NCI-H2029 (cell line): ENCODE measurements around the gene BOLA1.
"Not testable (repeated sequence)": the region's sequence is repeated elsewhere in the genome, so short reads cannot be mapped to it uniquely, and the experiment has no call there.

Experiments used
- DNase-seq: peaks from one replicate; lab custom pipeline; 2025; lab: John Stamatoyannopoulos, UW

The BOLA1 gene

DNA sequence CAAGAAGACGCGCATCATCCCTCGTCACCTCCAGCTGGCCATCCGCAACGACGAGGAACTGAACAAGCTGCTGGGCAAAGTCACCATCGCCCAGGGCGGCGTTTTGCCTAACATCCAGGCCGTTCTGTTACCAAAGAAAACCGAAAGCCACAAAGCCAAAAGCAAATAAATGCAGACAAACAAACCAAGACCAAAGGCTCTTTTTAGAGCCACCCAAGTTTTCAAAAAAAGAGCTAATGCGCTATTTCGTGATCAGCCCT lies 12.2 kb upstream of the BOLA1 start:
- not testable (repeated sequence) for DNase-seq

DNA sequence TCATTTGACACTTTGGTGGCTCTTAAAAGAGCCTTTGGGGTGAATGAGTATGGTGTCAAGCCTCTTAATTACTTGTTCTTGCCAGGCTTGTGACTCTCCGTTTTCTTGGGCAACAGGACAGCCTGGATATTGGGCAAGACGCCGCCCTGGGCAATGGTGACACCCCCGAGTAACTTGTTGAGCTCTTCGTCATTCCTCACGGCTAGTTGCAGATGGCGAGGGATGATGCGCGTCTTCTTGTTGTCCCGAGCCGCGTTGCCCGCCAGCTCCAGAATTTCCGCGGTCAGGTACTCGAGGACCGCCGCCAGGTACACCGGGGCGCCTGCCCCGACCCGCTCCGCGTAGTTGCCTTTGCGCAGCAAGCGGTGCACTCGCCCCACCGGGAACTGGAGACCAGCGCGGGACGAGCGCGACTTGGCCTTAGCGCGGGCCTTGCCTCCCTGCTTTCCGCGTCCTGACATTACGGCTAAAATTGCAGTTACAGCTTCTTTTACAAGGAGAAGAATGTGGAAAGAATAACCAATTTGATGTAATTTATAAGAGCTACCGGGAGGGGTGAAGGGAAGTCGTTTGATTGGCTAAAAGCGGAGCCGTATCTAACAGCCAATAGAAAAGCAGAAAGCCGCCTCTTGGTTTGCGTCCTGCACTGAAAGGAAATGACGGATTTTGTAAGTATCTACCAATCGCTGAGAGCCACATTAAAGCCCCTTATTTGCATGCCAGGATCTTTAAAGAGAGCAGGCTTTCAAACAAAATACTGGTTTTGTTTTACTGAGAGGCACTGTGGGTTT lies 11.7 kb upstream of the BOLA1 start:
- peak; percentile 96 for DNase-seq

DNA sequence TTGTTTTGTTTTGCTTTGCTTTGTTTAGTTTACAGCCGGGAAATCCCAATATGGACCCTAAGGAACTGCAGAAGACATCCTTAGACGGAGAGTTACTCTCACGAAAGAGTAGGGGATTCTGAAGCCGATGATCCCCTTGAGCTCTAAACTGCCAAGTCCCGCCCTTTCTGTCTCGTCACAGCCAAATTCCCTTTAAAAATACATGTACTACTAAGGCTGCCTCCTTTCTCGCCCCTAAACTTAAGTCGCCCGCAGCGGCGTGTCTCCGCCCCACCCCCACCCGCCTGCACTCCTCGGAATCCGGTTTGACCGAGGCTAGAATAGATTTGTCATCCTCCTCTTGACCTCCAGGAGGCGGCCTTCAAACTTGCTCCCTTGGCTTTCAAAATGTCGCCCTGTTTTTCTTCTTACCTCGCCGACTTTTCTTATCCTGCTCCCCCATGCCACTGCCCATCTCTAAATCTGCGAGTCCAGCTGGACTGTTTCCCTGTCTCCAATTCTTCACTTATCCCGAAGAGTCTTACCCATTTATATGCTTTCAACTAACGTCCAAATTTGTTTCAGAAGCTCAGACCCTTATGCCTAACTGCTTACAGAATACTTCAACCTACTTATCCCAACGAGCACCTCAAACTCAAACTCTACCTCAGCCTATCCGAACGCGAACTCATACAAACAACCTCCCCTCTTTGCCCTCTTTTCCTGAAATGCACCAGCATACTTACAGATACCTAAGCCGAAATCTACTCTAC lies 10.9 kb upstream of the BOLA1 start:
- peak; percentile 60 for DNase-seq

DNA sequence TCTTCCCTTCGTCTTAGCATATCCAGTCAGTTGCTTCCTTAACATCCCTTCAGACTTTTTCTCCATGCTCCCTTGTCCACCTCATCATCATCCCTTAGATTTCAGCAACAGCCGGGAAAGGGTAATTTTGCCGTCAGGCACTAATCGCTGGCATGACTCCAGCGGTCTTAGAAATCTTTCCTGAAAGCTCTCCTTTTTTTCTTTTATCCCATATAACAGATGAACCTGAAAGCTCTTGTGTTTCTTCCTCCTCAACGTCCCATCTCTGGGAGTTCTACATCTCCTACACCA lies 10.4 kb upstream of the BOLA1 start:
- DNase-seq = no peak

DNA sequence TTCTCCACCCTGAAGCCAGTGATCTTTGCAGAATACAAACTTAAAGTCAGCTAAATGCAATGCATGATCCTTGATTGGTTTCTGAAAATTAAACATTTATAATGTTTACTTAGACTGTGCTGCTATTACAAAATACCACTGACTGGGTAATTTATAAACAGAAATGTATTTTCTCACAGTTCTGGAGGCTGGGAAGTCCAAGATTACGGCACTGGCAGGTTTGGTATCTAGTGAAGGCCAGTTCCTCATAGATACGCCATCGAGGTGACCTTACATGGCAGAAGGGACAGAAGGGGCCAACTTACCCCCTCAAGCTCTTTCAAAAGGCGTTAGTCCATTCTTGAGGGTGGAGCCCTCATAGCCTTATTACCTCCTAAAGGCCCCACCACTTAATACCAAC lies 2.8 kb upstream of the BOLA1 start:
- no peak for DNase-seq

DNA sequence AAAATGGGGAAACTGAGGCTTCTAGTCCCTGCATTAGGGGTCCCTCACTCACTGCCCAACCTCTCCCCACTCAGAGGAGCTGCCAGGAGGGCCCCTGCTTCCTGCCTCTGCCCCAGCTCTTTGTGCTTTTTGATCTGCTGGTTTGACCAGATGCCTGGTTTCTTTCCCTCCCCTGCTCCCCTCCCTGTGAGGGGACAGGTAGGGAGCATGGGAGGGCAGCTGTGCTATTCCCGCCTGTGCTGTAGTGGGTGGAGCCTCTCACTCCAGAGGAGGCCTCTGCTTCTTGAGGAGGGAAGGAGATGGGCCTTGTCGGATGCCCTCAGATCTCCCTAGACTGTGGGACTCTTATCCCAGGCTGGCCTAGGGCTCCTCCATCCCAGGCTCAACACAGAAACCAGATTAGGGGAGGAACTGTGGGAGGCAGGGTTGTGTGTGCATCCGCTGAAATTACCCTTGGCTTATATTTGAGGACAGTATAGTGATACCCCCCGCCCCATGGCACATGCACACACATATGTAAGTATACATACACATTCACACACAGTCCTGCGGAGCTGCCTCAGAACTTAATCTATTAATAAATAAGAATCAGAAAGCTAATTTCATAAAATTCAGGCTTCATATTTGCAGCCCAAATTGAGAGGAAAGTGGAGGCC lies 4.6 kb downstream of the BOLA1 start:
- no peak for DNase-seq

DNA sequence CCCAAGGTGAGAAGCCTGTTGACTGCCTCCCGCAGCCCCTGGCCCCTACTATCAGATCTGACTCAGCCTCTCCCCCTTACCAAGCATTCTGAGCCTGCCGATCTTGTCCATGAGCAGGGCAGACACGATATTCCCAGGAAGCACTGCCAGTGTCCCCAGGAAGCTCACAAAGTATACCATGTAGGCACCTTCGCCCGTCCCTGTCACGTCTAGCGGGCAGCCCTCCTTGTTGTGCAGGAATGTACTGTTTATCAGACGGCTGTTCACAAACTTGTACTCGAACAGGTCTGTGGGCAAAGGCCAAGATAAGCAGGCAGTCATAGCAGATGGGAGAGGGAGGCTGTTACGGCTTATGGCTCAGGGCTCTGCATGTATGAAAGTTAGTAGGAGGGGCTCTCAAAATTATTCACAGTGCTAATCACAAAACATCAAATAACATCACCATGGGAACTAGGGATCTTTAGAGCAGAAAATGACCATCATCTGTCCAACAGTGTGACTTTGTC lies 7.3 kb downstream of the BOLA1 start:
- DNase-seq = no peak

DNA sequence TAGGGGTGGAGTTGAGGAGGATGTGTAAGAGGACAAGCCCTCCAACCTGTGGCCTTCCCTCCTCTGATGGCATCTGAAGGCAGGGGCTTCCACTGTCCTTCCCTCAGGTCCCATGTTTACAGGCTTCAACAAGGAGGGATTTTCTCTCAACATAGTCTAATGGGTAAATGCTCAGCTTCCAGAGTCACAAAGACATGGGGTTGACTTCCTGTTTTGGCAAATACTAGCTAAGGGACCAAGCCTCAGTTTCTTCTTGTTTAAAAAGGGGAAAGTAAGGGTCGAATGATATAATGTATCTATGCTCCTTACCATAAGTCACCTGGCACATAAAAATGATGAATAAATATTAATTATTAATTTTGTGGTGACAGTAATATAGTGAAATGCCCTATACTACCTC lies 15.2 kb downstream of the BOLA1 start:
- no peak for DNase-seq

DNA sequence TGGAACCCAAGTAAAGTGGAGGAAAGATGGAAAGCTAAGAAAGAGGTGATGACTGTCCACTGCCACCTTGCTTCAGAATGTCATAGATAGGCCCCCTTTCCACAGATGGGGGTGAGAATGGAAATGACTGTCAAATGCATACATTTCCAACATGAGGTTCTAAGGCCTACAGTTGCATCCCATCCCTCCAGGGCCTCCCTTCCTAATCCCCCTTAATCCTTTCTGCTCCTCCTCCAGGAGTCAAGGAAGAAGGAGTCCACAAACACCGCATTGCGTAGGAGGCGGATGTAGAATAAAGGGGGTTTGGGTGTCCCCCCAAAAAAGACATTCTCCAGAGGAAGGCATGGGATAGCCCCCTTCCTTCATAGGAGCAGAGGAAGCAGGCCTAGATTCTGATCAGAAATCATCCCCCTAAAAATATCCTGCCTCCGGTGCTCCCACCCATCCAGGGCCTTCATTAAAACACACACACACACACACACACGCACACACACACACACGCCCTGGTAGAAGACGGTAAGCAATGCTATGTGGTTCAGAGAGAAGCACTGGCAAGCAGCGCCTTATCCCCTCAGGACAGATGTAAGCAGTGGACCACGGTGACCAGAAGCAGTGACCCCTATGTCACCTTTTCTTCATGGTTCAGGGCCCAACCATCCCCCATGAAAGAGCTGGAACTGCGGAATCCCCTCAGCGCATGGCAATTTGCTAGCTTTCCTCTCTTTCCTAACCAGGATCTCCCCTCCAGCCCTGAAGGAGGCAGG lies 16.2 kb downstream of the BOLA1 start:
- no peak for DNase-seq

DNA sequence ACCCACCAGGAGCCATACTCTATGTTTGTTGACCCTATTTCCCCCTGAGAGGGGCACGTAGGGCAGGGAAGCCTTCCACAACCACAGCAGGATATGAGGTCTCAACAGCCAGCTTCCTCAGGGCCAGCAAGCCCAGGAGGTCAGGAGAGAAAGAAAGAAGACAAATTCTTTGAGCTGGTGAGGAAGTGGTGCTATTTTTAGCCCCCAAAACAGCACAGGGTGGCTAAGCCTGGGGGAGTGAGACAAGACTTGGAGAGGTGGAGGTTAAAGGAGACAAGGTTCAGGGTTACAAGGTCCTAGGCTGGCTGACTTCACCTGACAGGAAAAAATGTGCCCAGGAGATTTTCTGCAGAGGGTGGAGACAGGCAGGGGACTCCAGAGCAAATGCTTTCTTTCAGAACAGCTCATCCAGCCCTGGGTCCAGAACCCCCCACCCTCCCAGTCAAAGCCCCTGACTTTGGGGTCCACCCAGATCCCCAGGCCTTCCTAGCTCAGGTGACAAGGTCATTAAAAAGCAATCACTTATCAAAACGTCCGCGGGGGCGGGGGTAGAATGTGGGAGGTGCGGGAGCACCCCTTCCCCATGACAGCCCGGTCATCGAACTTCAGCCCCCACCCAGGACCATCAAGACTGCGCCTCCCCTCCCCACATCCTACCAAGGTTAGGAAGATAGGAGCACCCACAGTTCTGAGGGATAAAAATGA lies 17.0 kb downstream of the BOLA1 start:
- no peak for DNase-seq

DNA sequence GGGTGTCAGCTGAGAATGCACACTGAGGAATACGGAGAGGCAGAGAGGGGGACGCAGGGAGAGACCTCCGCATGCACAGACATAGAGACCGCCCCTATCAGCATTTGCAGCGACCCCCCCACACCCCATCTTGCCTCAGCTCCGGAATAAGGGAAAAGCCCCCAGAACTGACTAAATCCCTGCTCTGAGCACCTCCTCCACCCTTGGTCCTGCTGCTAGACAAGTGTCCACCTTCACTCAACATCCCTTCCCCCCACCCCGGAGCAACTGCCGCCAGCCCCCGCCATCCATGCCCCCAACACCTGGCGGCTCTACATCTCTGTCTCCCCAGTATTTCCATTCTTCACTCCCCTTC lies 17.5 kb downstream of the BOLA1 start:
- no peak for DNase-seq

DNA sequence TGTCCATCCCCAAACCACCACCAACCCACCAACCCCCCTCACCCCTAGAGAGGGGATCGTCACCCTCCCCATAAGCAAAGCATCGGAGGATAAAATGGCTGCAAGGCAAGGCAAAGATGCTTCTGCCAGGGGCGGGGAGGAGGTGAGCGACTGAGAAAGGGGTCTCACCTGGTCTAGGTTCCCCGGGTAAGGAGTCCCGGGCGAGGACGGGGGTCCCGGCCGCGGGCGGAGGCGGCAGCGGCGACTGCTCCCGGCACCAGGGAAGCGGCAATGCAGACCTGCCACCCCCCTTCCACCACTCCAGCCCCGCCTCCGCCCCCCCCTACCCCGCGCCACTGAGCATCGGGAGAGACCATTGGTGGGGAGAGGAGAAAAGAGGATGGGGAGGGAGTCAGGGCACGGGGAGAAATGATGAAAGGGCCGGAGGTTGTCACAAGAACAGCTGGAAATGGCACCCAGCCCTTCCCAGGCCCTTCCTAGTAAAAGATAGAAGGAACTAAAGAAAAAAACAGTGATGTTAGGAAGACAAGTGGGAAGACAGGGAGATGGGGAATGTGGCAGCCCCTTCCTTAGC lies 18.3 kb downstream of the BOLA1 start, which contains the start of gene SV2A:
Gene SV2A (minus strand): TSS at position 274 of the 574 bp plus-strand sequence. CDS start 4,004 bp downstream, outside the sequence.
- peak; percentile 18 for DNase-seq

DNA sequence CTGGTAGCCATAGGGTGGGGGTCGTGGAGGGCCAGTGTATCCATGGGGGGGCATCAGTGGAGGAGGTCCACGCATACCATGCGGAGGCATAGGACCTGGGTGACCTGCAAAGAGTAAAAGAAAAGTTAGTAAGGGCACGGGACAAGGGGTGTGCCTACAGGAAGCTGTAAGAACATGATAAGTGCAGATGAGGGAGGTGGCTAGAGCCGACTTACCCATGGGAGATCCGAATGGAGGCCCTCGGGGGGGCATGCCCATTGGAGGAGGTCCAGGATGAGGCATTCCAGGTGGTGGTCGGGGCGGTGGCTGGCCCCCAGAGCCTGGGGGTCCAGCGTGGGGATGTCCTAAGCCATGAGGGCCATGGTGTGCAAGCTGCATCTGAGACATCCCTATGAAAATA lies 24.3 kb downstream of the BOLA1 start:
- DNase-seq = no peak

DNA sequence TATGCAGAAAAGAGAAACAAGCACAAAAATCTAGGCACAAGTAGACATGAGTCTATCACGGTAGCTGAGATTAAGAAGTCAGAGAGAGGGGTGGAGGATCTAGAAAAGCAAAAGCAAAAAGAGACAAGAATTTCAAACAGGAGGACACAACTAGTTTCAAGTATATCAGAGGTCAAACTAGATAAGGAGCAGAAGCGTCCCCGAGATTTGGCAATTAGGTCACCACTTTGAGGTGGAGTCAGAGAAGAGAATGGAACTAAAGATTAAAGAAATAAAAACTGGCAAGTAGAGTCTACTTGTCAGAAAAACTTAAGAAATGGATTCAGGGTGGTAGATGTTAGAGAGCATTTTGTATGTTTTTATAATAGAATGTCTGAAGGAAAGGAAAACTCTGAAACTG lies 26.0 kb downstream of the BOLA1 start:
- DNase-seq = no peak

DNA sequence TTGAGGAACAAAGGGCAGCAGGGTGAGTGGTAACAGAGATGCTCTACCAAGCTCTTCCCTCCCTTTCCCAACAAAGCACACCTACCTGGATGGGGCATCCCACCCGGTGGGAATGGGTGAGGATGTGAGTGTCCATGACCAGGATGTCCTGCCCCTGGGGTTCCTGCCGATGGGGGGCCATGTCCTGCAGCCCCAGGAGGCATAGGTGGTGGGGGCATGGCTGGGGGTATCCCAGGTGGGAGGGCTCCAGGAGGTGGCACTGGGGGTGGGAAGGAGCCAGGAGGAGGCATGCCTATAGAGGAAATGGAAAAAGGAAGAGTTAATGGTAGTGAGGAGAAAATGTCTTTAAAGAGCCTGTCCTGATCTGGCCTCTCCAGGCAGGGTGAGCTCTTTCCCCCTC lies 26.4 kb downstream of the BOLA1 start:
- no peak for DNase-seq

DNA sequence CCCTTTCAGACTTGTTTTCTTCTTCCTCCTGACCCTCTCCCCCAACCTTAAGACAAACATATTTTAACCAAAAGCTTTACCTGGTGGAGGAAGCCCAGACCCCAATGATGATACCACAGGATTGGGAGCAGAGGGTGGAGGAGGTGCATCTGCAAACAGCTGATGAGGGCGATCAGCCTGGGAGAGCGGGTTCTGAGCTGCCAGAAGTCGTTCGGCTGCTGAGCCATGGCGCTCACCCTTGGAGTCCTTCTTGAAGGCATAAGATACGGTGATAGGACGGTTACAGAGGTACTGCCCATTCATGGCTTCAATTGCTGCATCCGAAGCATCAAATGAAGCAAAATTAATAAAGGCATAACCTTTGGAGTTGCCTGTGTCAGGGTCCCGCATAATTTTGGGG lies 26.9 kb downstream of the BOLA1 start:
- DNase-seq = no peak

DNA sequence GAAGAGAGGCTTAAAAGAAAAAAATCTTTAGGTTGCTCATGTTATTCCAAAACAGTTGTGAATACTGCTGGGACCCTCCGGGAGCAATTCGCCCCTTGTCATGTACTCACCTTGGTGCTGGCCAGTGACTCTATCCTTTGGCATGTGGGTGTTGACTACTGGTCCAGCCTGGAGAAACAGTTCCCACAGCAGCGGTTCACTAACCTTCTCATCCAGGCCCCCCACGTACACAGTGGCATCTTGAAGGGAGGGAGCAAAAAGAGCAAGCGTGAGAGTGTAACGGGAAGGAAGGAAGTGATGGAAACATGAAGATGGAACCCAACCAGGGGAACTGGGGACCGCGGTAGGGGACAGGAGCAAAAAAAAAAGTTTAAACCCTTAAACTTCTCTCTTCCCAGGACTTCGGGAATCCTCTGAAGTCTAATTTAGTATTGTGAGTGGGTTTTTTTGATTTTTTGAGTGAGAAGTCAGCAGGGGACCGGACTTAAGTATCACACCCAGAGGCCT lies 27.7 kb downstream of the BOLA1 start:
- DNase-seq = no peak

DNA sequence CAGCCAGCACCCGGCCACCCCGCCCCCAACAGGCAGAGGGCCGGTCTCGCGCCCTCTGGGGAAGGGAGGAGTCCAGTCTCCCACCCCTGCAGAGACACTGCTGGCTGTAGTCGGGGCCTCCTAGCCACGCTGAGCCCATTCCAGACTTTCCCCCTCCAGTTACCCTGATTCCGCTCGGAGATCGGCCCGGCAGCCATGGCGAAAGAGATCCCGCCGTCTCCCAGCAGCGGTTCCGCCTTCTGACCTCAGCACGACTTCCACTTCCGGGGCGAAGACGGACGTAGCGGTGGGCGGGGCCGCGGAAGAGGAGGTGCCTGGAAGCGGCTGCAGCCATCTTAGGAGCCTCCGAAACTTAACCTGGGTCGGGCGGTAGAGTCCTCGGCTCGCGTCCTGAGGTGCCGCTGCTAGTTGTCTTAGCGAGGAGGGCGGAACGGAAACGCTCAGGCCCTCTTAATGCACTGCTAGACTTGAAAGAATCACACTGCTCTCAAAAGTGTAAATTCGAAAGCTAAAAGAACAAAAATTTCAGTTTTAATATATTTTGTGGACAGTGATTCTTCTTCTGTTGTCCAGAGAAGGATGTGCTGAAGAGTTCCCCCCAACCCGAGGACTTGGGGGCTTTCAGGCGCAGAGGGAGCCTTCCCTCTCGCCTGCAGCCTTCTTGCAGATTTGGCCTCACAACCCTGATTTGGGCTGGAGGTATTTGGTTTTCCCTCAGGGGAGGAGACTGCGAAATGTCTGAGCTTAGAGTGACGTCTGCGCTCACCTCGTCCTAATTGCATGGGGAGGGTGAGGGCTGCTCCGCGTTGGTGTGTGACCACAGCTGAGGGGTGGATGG lies 28.4 kb downstream of the BOLA1 start, which contains the start of gene SF3B4:
Gene SF3B4 (minus strand): TSS at position 241 of the 838 bp plus-strand sequence. CDS start 44 bp downstream, at position 197.
- peak; percentile 94 for DNase-seq

DNA sequence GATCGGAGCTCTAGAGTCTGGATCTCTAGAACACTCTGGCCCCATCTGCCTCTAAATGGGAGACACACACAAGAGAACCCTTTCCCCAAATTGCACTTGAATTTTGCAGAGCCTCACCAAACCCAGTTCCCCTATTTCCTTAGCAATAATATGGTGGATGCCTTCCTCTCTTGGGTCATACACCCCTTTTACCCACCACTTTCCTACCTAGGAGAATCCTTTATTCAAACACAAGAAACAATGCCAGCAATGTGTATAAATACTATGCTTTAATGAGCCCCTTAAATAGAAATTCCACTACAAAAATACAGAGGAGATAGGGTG lies 29.0 kb downstream of the BOLA1 start:
- DNase-seq = no peak

DNA sequence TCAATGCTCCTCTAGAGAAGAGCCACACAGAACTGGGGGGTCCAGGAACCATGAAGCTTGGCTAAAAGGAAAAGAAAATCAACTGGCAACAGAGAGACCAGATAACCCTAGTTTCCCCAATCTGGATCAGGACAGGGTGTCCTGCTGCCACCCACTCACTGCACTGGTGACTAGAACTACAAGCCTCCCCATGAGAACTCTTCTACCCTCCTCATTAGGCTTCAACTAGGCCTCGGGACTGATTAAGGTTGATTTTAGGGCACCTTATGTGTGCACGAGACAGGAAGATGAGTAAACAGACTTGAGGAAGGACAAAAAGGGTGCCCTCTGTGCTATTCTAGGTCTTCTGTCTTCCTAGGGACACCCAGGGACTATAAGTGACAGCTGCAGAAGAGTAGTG lies 30.5 kb downstream of the BOLA1 start:
- DNase-seq = no peak
